Osteoblast (primary cell): ENCODE measurements around the gene FXYD7. TPM values are rescaled to one million over a fixed set of nuclear protein-coding genes. Genes with fewer than 3 reads are reported as not detected.
A peak's percentile ranks its signal among the peaks of the same experiment; 100 is the strongest.

Experiments used
- DNase-seq: peaks from one replicate; pipeline ENCODE4 v3.0.0; 2011; ENCODE audit warnings: low spot score, mixed read lengths; ENCODE audit not compliant: insufficient read length; ENCODE audit errors: missing footprints
- H2AFZ ChIP-seq: 2 replicates; pipeline ENCODE4 v1.6.0; 2011; ENCODE audit warnings: mild to moderate bottlenecking, low read length
- H3K27ac ChIP-seq: 2 replicates; pipeline ENCODE4 v1.5.1; 2011; ENCODE audit warnings: mild to moderate bottlenecking, low read depth, low read length, moderate library complexity
- H3K27me3 ChIP-seq: 2 replicates; pipeline ENCODE4 v1.6.0; 2012; ENCODE audit warnings: mild to moderate bottlenecking, control low read depth, inconsistent platforms, low read length, moderate library complexity; ENCODE audit not compliant: insufficient read depth
- H3K36me3 ChIP-seq: 2 replicates; pipeline ENCODE4 v1.5.1; 2011; ENCODE audit warnings: mild to moderate bottlenecking, low read length, control low read depth, moderate library complexity; ENCODE audit not compliant: insufficient read depth
- H3K4me1 ChIP-seq: 2 replicates; pipeline ENCODE4 v1.5.1; 2011; ENCODE audit warnings: mild to moderate bottlenecking, low read length, control low read depth, moderate library complexity; ENCODE audit not compliant: insufficient read depth
- H3K4me2 ChIP-seq: 2 replicates; pipeline ENCODE4 v1.6.0; 2011; ENCODE audit warnings: mild to moderate bottlenecking, low read length; ENCODE audit not compliant: insufficient read depth
- H3K4me3 ChIP-seq: fragments of 200-600 bp; sonication (generic); 3 replicates; pipeline ENCODE4 v1.5.1; 2012; ENCODE audit warnings: mild to moderate bottlenecking, low read length, inconsistent platforms; ENCODE audit not compliant: insufficient read depth
- H3K79me2 ChIP-seq: 2 replicates; pipeline ENCODE4 v1.6.0; 2012; ENCODE audit warnings: mild to moderate bottlenecking, low read length, control low read depth, inconsistent platforms; ENCODE audit not compliant: insufficient read depth
- H3K9me3 ChIP-seq: 2 replicates; pipeline ENCODE4 v1.5.1; 2011; ENCODE audit warnings: low read depth, low read length, control low read depth
- H4K20me1 ChIP-seq: 2 replicates; pipeline ENCODE4 v1.6.0; 2012; ENCODE audit warnings: mild to moderate bottlenecking, low read length, control low read depth; ENCODE audit not compliant: insufficient read depth
- CTCF ChIP-seq: IDR thresholded peaks from 2 replicates; pipeline ENCODE4 v1.5.1; 2011; ENCODE audit warnings: mild to moderate bottlenecking, low read depth, low read length, moderate library complexity; ENCODE audit errors: extremely low read depth
- total RNA-seq: library from RNA; depleted of rRNA; stranded (reverse); fragments of >200 nt; gene quantifications from 2 replicates; pipeline ENCODE4 v1.2.3, GENCODE V29; 2012

The FXYD7 gene
- total RNA-seq, 1 donor, result not detected

- H4K20me1 ChIP-seq, result no peaks in the 10 kb centered on the region
- no peaks in the 10 kb centered on the region for H3K79me2 ChIP-seq
- no peaks in the 10 kb centered on the region for H3K4me1 ChIP-seq
- peak overlapping the region; percentile 48 for H3K4me2 ChIP-seq
- H3K9me3 ChIP-seq, result no peaks in the 10 kb centered on the region
- H3K27ac ChIP-seq, result no peak overlapping the region
- H3K27me3 ChIP-seq, result peaks cover 14% of the 10 kb centered on the region
- no peaks in the 10 kb centered on the region for H3K36me3 ChIP-seq
- H3K4me3 ChIP-seq, result peak overlapping the region; percentile 19
- TF ChIP-seq CTCF, result peak; percentile 97
- DNase-seq, result peak; percentile 97
- peak overlapping the region; percentile 70 for H2AFZ ChIP-seq
These were observed 28.5 kb upstream of the FXYD7 start for GRCh38 chr19:35114353-35115176.

DNA sequence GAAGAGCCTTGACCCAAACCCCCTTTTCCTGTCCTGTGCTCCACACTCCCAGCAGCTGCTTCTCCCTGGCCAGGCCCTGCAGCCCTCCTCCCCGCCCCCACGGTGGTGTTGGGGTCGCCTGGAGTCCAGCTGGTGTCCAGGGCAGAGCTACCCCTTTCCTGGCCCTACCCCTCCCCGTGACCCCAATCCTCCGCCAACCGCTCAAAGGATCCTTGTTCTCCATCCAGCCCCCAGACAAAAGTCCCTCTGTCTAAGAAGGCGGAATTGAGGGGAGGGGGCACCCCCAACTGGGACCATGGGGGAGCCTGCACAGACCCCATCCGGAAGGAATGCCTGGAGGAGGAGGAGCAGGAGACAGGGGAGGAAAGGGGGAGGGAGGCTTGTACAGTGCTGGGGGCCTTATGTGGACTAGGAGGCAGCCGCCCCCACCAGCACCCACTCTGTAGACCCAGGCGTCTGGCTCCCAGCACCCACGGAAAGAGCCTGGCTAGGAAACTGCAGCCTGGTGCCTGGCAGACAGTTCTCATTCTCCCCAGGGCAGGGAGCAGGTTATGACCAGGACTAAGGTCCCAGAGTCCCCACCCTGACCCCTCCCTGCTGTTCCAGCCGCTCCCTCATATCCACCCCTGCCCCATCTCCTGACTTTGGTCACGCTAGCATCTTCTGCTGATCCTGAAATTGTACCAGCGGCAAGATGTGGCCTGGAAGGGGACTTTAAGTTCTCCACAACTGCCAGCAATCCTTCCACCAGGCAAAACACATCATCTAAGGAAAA lies 27.7 kb upstream of the FXYD7 start, which contains the start of gene FXYD3:
FXYD3 (plus strand) TSS at position 647 of the 775 bp plus-strand sequence. CDS start 3,554 bp downstream, outside the sequence.
- no peak for TF ChIP-seq CTCF
- peak within 1 kb of the TSS; percentile 19 for H3K4me3 ChIP-seq
- DNase-seq, result no peak
- no peaks in the 10 kb centered on the region for H3K4me1 ChIP-seq
- H2AFZ ChIP-seq, result peak within 1 kb of the TSS; percentile 70
- no peaks in the 10 kb centered on the region for H3K36me3 ChIP-seq
- no peak within 1 kb of the TSS for H3K27ac ChIP-seq
- H3K79me2 ChIP-seq, result no peaks in the 10 kb centered on the region
- H3K4me2 ChIP-seq, result peak within 1 kb of the TSS; percentile 48
- H3K27me3 ChIP-seq, result peaks cover 14% of the 10 kb centered on the region
- no peaks in the 10 kb centered on the region for H3K9me3 ChIP-seq
- H4K20me1 ChIP-seq, result no peaks in the 10 kb centered on the region

DNA sequence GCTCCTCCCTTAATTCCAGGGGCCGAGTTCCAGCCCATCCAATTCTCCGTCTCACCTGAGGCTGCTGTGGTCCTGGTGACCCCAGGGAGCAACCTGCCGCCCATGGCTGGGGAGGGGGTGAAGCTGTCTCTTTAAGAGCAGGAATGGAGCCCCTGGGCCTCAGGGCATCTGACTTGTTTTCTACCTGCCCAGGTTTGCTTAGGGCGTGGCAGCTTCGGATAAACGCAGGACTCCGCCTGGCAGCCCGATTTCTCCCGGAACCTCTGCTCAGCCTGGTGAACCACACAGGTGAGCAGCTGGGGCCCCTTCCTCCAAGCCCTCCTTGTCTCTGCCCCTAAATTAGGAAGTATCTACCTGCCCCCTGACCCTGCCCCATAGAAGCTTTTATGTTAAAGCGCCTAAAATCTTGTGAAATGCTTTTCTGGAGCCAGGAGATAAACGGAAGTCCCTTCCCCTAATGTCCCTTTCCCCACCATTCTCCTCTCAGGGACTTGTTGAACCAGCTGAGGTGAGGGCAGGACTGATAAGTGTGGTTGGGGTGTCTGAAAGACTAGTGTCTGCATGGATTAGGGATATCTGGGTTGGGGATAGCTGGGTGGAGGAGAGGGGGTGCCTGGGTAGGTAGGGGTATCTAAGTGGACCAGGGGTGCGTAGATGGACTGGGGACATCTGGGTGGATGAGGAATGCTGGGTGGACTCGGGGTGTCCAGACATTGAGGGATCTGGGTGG lies 26.8 kb upstream of the FXYD7 start:
- Histone ChIP-seq H3K36me3 (no peaks in the 10 kb centered on the region), H3K27ac (no peak overlapping the region), H3K79me2 (no peaks in the 10 kb centered on the region), H3K4me3 (no peak overlapping the region), H2AFZ (no peak overlapping the region), H4K20me1 (no peaks in the 10 kb centered on the region), H3K27me3 (peaks cover 14% of the 10 kb centered on the region), H3K9me3 (no peaks in the 10 kb centered on the region), H3K4me2 (no peak overlapping the region), H3K4me1 (peaks cover 8% of the 10 kb centered on the region)
- no peak for TF ChIP-seq CTCF
- DNase-seq, result no peak
